ENCODE measurements around the gene CASP8. TPM values are rescaled to one million over a fixed set of nuclear protein-coding genes. Genes with fewer than 3 reads are reported as not detected.

CASP8 gene
- total RNA-seq, 1 donor from 2014 or later = 2.8 TPM

- TF ChIP-seq CTCF (IDR thresholded peaks at IDR 0.05; ENCODE audit: unreplicated experiment) = no peak
- Mint-ChIP-seq H3K4me1 (ENCODE audit: low read depth) (peaks cover 8% of the 10 kb centered on the region), H3K4me3 (ENCODE audit: low read depth) (no peak overlapping the region), H3K27ac (peak overlapping the region; percentile 68), H3K27me3 (no peaks in the 10 kb centered on the region), H3K9me3 (ENCODE audit: low read depth) (no peaks in the 10 kb centered on the region), H3K36me3 (ENCODE audit: insufficient read depth) (no peaks in the 10 kb centered on the region)
- DNase-seq (ENCODE audit: low spot score, unreplicated experiment) = no peak
Measured at GRCh38 chr2:201220102-201220570, 40.2 kb upstream of the CASP8 start.

GRCh38 chr2:201223089-201224073, 37.0 kb upstream of the CASP8 start:
- H3K27ac Mint-ChIP-seq = peak overlapping the region; percentile 84

GRCh38 chr2:201228271-201228911, 31.9 kb upstream of the CASP8 start:
- Mint-ChIP-seq H3K36me3 (ENCODE audit: insufficient read depth) (no peaks in the 10 kb centered on the region), H3K9me3 (ENCODE audit: low read depth) (no peaks in the 10 kb centered on the region), H3K4me3 (ENCODE audit: low read depth) (no peak overlapping the region), H3K4me1 (ENCODE audit: low read depth) (no peaks in the 10 kb centered on the region), H3K27ac (no peak overlapping the region), H3K27me3 (peaks cover 7% of the 10 kb centered on the region)
- no peak for TF ChIP-seq CTCF (IDR thresholded peaks at IDR 0.05; ENCODE audit: unreplicated experiment)
- no peak for DNase-seq (ENCODE audit: low spot score, unreplicated experiment)

More at GRCh38 chr2:201223089-201224073, 37.0 kb upstream of the CASP8 start:
- no peak overlapping the region for H3K4me3 Mint-ChIP-seq (ENCODE audit: low read depth)
- no peaks in the 10 kb centered on the region for H3K36me3 Mint-ChIP-seq (ENCODE audit: insufficient read depth)
- no peaks in the 10 kb centered on the region for H3K9me3 Mint-ChIP-seq (ENCODE audit: low read depth)
- DNase-seq (ENCODE audit: low spot score, unreplicated experiment) = no peak
- H3K27me3 Mint-ChIP-seq = no peaks in the 10 kb centered on the region
- no peak for TF ChIP-seq CTCF (IDR thresholded peaks at IDR 0.05; ENCODE audit: unreplicated experiment)
- H3K4me1 Mint-ChIP-seq (ENCODE audit: low read depth) = peaks cover 8% of the 10 kb centered on the region

GRCh38 chr2:201228912-201229290, 31.4 kb upstream of the CASP8 start:
- Mint-ChIP-seq H3K27ac (peak overlapping the region; percentile 34), H3K36me3 (ENCODE audit: insufficient read depth) (no peaks in the 10 kb centered on the region), H3K4me1 (ENCODE audit: low read depth) (no peaks in the 10 kb centered on the region), H3K4me3 (ENCODE audit: low read depth) (no peak overlapping the region), H3K27me3 (peaks cover 7% of the 10 kb centered on the region), H3K9me3 (ENCODE audit: low read depth) (no peaks in the 10 kb centered on the region)
- no peak for DNase-seq (ENCODE audit: low spot score, unreplicated experiment)
- TF ChIP-seq CTCF (IDR thresholded peaks at IDR 0.05; ENCODE audit: unreplicated experiment) = no peak

GRCh38 chr2:201231781-201232466, 28.4 kb upstream of the CASP8 start:
- H3K9me3 Mint-ChIP-seq (ENCODE audit: low read depth) = no peaks in the 10 kb centered on the region
- H3K27me3 Mint-ChIP-seq = peaks cover 7% of the 10 kb centered on the region
- H3K36me3 Mint-ChIP-seq (ENCODE audit: insufficient read depth) = no peaks in the 10 kb centered on the region
- H3K4me3 Mint-ChIP-seq (ENCODE audit: low read depth) = no peak overlapping the region
- peaks cover 5% of the 10 kb centered on the region for H3K4me1 Mint-ChIP-seq (ENCODE audit: low read depth)
- peak; percentile 70 for DNase-seq (ENCODE audit: low spot score, unreplicated experiment)
- peak; percentile 87 for TF ChIP-seq CTCF (IDR thresholded peaks at IDR 0.05; ENCODE audit: unreplicated experiment)
- H3K27ac Mint-ChIP-seq = no peak overlapping the region

Measured in progenitor cell of endocrine pancreas (in vitro differentiated cells).